Lower leg skin (tissue), 4 donors: Measurements from ENCODE around the gene POC1B. TPM values are rescaled to one million over a fixed set of nuclear protein-coding genes. Genes with fewer than 3 reads are reported as not detected.

Experiments
- DNase-seq, 2 donors: peaks; one replicate each; pipeline ENCODE4 v3.0.0-alpha.2; 2019; ENCODE audit warnings: low spot score in 2 of 2
- H3K4me3 ChIP-seq: fragments of 200-600 bp; sonication (generic); 2 replicates; pipeline ENCODE4 v1.5.1; 2017; ENCODE audit warnings: mild to moderate bottlenecking, low read depth; ENCODE audit not compliant: poor library complexity, severe bottlenecking
- POLR2A ChIP-seq, 2 donors: fragments of 450-650 bp; IDR thresholded peaks; one replicate each; pipeline ENCODE4 v1.6.1; 2016 to 2017; ENCODE audit warnings: antibody characterized with exemption in 2 of 2, mild to moderate bottlenecking in 1 of 2, moderate library complexity in 1 of 2
- WGBS, 2 donors: methylation state at CpG; one replicate each; pipeline ENCODE4 v1.1.5; 2018; 5-methylcytosine and 5-hydroxymethylcytosine counted together
- intact Hi-C: fragments of 100-400 bp; cut with DNase I; formaldehyde crosslinking; loops from one replicate; pipeline ENCODE4 v1.15.0; 2023; ENCODE audit warnings: low total_unique reads
- total RNA-seq, 4 donors: library from RNA; depleted of rRNA; stranded (reverse); fragments of >200 nt; gene quantifications; one replicate each; pipeline ENCODE4 v1.1.0, GENCODE V29; 2016
- TF ChIP-seq, protein P1 (sequence below), 3 donors: fragments of 450-650 bp; IDR thresholded peaks; one replicate each; pipeline ENCODE4 v1.5.1; 2016; ENCODE audit warnings: antibody characterized with exemption in 3 of 3, mild to moderate bottlenecking in 3 of 3, moderate library complexity in 2 of 3

Gene POC1B
- total RNA-seq, 4 donors from 2014 or later: 10.5 to 15.9 (median 14.7) TPM

DNA sequence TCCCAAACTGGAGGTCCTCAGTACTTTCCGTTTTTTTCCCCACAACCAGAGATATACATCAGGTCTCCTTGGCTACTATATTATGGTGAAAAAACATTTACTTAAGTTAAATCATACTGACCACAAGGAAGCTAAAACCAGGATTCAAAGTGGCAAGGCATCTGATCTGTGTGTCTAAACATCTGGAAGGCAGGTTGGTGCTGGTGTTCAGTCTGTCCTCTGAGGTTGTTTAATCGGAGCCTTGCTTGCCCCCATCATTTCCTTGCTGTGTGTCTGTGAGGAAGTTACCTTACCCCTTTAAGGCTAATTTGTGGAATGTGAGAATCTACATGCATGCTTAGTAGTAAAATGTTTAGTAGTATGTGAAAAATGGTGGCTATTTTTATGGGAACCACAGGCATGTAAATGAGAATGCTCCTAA lies 76.9 kb downstream of the POC1B start:
- intact Hi-C loops: no loop called here
- DNase-seq: no peak
- WGBS, 2 donors: 86 to 87% methylated on average over 2 of the region's 2 CpGs
- H3K4me3 ChIP-seq: no peak overlapping the region
- TF ChIP-seq POLR2A (IDR thresholded peaks at IDR 0.05): no peak
- TF ChIP-seq, protein P1, sequence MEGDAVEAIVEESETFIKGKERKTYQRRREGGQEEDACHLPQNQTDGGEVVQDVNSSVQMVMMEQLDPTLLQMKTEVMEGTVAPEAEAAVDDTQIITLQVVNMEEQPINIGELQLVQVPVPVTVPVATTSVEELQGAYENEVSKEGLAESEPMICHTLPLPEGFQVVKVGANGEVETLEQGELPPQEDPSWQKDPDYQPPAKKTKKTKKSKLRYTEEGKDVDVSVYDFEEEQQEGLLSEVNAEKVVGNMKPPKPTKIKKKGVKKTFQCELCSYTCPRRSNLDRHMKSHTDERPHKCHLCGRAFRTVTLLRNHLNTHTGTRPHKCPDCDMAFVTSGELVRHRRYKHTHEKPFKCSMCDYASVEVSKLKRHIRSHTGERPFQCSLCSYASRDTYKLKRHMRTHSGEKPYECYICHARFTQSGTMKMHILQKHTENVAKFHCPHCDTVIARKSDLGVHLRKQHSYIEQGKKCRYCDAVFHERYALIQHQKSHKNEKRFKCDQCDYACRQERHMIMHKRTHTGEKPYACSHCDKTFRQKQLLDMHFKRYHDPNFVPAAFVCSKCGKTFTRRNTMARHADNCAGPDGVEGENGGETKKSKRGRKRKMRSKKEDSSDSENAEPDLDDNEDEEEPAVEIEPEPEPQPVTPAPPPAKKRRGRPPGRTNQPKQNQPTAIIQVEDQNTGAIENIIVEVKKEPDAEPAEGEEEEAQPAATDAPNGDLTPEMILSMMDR (IDR thresholded peaks at IDR 0.05): no peak

- intact Hi-C loops: no loop called here
- no peak overlapping the region for H3K4me3 ChIP-seq
- DNase-seq: no peak
- TF ChIP-seq, protein P1 (IDR thresholded peaks at IDR 0.05): no peak
- TF ChIP-seq POLR2A (IDR thresholded peaks at IDR 0.05): no peak
These were observed 77.3 kb downstream of the POC1B start for GRCh38 chr12:89448526-89448925.

- 94 to 96% methylated on average over 4 of the region's 4 CpGs for WGBS, 2 donors
- no peak overlapping the region for H3K4me3 ChIP-seq
- no peak for DNase-seq
- intact Hi-C loops: no loop called here
- TF ChIP-seq, protein P1 (IDR thresholded peaks at IDR 0.05): no peak
- no peak for TF ChIP-seq POLR2A (IDR thresholded peaks at IDR 0.05)
These were observed 85.9 kb downstream of the POC1B start for GRCh38 chr12:89439941-89440340.

DNA sequence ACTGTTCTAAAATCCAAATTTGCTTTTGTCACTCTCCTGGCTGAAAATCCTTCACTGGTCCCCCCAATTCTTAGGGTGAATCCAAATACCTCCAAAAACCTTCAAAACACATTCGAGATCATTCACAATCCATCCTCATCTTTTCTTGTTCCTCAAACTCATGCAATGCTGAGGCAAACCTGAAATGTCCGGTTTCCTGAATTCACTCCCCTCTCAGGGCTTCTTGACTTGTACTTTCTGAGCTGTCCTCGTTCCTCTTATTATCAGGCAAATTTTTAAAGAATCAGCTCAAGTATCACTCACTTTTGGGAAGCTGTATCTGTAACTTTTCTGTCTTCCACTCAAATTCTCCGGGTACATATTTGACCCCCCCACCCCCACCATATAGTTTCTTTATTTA lies 88.6 kb downstream of the POC1B start:
- DNase-seq: no peak
- WGBS, 2 donors: 84 to 91% methylated on average over 4 of the region's 4 CpGs
- intact Hi-C loops: no loop called here
- TF ChIP-seq, protein P1 (IDR thresholded peaks at IDR 0.05): no peak
- TF ChIP-seq POLR2A (IDR thresholded peaks at IDR 0.05): no peak
- no peak overlapping the region for H3K4me3 ChIP-seq

DNA sequence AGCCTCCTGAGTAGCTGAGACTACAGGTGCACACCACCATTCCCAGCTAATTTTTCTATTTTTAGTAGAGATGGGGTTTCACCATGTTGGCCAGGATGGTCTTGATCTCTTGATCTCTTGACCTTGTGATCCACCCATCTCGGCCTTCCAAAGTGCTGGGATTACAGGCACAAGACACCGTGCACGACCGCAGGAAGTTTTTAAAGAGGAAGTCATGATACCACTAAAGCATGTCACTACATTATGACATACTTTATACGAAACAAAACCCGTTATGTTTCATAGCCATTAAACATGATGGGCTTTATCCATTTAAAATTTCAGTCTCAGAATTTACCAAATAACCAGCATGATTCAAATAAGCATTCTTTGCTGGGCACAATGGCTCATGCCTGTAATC lies 89.8 kb downstream of the POC1B start:
- H3K4me3 ChIP-seq: no peak overlapping the region
- DNase-seq: no peak
- intact Hi-C loops: no loop called here
- WGBS, 2 donors: 89 to 95% methylated on average over 6 of the region's 6 CpGs
- TF ChIP-seq, protein P1 (IDR thresholded peaks at IDR 0.05): no peak
- TF ChIP-seq POLR2A (IDR thresholded peaks at IDR 0.05): no peak

- 56 to 66% methylated on average over 4 of the region's 4 CpGs for WGBS, 2 donors
- TF ChIP-seq POLR2A (IDR thresholded peaks at IDR 0.05): no peak
- TF ChIP-seq, protein P1 (IDR thresholded peaks at IDR 0.05): no peak
- intact Hi-C loops: no loop called here
- no peak for DNase-seq
- H3K4me3 ChIP-seq: no peak overlapping the region
These were observed 92.2 kb downstream of the POC1B start for GRCh38 chr12:89433634-89434033.
